Stimulated activated CD8-positive, alpha-beta memory T cell treated with anti-CD3 and anti-CD28 coated beads, Interleukin-15, amount 100 ng/mL, for 4 hours (primary cell): Measurements from ENCODE around the gene PACSIN1.
A peak's percentile ranks its signal among the peaks of the same experiment; 100 is the strongest.

Experiments used
- DNase-seq, 2 donors: peaks; one replicate each; pipeline ENCODE4 v3.0.0-alpha.2; 2020; ENCODE audit warnings: low read depth in 2 of 2

The PACSIN1 gene

DNA sequence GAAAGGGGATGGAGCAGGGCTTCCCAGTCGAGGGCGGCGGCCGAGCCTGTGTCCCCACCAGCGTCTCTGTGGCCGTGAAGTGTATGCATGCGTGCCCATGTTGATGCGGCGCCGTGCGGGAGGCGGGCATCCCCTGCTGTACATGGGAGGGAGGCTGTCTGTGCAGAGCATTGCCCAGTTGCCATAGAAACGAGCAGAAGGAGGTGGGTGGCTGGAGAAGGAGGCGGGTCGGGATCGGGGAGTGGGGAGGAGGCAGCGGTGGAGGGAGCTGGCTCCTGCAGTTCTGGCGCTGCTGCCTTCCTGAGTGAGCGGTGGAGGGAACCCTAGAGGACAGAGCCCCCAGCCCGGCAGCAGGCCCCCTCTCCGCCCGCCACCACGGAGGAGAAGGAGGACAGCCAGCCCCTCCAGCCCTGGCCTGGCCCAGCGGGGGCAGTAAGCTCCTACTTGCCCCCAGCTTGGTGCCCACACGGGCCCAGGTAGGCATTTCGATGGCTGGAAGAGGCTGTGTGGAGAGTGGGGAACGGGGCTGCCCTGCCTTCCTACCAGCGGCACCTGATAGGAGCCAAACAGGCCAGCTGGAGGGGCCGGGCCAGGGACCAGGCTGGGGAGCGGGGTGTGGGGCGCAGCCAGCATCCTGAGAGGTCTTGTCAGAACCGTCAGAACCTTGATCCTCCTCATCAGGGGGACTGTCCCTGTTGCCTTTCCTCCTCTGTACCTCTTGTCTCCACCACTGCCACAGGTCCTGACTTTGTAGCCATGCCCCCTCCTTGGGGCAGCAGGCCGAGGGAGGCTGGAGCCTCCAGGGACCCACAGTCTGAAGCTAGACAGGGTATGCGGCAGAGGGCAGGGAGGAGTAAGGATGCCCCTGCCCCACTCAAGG, 49.0 kb downstream of the PACSIN1 start:
- no peak for DNase-seq

DNA sequence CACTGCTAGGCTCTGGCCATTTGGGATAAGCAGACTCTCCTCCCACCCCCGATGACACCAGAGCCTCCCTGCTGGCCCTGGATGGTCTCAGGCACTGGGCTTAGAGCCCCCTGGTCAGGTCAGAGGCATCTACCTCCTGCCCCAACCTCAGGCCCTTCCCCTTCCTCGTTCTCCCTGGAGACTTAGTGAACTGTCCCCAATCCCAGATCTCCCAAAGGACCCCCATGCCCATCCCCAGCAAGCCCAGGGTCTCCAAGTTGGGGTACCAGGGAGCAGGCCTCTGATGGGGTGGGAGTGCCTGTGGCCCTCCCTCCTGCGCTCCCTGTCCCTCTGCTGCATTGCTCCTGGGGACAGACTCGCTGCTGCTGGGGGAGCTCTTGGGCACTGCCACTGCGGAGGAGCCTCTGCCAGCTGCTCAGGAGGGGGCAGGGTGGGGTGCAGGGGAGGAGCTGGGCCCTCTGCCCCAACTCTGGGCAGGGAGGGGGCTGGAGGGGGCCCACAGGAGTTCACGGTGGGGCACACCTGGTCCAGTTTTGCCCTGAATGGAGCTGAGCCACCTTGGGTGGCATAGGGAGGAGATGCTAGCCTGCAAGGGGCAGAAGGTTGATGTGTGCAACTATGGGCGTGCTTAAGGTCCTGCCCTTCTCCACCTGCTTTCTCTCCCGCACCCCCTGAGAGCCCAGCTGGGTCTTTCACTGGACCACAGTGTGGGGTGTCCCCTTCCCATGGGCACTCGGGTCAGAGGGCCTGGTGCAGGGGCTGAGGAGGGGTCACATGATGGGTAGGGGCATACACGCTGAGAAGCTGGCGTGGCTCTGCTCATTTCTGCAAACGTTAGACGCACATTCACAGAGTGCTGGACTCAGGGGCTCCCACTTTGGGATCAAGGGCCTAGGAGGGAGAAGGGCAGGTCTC, 49.9 kb downstream of the PACSIN1 start:
- no peak for DNase-seq

DNA sequence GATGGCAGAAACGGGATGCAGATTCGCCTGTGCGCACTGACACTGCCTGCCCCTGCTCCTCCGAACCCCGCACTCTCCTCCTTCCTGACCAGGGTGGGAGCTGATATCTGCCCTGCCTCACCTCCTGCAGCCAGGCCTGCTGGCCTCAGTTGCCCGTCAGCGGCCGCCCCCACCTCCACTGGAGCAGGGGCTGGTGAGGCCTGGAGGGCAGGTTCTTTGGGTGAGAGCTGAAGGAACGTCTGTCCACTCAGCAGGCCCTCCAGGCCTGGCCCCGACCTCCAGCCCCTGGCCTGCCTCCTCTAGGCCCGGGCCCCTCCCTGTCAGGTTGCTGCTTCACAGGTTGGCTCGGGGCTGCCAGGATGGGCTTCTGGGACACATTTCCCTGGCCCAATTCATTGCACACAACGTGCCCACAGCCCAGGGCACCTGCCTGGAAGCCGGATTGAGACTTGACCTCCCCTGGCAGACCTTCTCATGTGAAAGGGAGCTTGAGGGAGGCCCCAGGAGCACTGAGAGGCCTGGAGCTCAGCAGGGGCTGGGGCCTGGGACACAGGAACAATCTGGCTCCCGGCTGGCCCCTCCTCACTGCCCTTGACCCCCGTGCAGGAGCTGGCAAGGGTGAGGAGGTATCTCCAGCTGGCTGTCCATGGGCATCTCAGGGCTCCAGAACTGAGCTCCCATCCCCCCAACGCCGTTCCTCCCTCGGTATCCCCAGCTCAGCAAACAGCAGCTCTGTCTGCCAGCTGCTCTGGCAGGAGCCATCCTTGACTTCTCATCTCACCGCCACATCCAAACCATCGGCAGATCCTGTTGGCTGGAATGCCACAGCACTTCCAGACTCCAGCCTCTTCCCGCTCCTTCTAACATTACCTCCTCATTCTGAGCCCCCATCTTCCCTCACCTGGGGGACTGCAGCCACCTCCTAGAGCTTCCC, 50.8 kb downstream of the PACSIN1 start:
- DNase-seq: no peak

DNA sequence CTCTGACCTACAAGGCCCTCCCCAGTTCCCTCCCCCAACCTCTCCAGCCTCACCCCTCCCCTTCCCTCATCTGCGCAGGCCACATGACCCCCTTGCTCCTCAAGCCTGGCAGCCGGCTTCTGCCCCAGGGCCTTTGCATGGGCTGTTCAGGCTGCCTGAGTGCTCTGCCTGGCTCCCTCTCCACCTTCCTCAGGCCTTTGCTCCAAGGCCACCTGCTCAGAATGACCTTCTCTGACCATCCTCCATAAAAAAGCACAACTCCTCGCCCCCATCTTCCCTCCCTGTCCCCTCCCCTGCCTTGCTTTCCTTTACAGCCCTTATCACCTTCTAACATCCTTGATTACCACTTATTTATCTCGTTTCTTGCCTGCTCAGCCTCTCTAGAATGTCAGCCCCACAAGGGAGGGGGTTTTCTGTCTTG, 51.6 kb downstream of the PACSIN1 start:
- no peak for DNase-seq

DNA sequence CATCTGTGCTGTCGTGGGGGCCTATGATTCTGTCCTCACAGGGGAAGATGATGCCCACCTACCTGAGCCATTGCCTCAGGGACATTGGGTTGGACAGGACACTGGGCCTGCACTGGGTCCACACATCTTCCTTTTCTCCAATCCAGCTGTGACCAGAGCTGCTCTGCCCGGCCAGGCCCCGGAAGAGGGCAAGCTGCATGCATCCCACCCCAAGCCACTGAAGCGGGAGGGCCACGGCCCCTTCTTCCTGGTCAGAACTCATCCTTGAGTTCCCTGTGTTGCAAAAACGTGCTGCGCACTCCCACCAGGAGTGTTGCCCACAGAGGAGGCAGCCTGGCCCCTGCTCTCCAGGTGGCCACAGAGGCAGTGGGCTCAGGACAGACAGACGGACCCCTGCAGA, 52.1 kb downstream of the PACSIN1 start:
- DNase-seq: no peak

DNA sequence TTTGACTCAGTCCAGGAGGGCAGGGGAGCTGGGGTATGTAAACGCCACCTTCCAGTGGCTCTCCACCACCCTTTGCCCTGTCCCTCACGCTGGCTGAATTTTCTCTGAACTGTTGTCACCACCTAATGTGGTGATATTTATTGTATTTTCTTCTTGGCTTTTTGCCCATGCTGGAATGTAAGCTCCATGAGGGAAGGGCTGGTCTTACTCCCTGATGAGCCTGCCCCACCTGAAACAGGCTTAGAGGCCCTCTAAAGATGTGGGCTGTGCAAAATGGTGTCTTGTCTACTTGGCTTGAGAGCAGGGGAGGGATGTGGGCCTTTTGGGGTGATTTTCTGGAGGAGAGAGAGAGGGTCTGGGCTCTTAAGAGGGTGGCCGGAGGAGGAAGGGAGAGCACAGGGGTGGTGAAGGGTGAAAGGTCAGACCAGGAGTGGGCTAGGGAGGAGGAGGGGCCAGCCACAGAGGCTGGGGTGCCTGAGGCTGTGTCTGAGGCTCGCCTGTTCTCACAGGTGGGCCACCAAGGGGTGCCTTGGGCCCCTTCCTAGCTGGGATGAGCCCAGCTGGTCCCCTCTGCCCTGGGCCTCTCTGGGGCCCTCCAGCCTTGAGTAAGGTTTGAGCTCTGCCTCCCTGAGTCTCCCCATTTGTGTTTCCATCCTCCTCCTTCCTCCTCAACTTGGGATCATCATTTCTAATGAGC, 52.9 kb downstream of the PACSIN1 start:
- no peak for DNase-seq

DNA sequence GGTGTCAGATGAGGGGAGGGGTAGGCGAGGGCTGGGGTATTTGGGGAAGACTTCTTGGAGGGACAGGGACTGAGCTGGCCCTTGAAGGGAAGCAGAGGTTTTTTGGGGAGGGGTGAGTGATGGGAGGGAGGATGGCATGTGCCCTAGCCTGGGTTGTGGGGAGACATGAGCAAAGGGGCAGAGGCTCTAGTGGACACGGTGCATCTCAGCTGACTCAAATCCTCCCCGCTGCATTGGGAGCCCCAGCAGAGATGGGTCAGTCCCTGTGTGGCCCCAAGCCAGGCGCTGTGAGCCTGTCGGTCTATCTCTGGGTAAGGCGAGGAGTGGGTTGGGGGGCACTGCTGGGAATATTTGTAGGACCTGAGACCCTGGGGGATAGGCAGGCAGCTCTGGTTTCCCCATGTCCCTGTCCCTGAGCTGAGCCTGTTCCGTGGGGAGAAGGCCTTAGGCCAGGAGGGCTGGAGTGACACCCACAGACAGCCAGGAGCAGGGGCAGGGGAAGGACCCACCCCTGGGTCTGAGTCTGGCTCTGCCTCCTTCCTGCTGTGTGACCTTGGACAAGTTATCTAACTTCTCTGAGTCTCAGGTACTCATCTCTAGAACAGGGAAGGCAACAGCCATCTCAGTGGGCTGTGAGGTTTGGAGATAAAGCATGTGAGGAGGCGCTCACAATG, 54.2 kb downstream of the PACSIN1 start:
- no peak for DNase-seq

DNA sequence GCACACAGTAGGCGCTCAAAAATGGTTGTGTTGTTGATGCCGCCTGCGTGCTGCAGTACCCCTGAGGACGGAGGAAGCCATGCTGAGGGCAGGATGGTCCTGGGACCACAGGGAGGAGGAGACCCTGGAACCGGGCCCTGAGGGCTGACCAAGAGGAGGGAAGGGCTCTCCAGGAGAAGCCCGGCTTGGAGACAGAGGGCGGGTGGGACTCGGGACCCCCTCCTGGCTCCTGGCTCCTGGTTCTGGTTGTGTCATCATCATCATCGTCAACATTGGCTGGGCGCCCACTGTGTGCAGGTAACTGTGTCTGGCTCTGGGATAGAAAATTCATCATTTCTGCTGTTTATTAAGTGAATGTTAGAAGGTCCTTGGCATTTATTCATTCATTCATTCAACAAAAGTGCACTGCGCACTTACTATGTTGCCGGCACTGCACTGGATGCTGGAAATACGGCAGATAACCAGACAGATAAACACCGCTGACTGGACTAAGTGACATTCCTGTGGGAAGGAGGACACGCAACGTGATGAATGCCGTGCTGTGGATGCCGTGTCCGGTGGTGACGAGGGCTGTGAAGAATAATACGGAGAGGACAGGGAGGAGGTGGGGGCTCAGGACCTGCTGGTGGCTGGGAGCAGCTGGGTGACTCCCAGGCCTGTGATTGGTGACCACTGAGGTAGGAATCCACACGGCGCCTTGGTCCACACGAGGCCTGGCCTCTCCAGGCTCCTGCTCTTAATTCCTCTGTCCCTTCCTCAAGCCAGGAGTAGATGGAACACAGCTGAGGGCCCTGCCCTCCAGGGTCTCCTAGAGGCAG, 55.0 kb downstream of the PACSIN1 start:
- no peak for DNase-seq

DNA sequence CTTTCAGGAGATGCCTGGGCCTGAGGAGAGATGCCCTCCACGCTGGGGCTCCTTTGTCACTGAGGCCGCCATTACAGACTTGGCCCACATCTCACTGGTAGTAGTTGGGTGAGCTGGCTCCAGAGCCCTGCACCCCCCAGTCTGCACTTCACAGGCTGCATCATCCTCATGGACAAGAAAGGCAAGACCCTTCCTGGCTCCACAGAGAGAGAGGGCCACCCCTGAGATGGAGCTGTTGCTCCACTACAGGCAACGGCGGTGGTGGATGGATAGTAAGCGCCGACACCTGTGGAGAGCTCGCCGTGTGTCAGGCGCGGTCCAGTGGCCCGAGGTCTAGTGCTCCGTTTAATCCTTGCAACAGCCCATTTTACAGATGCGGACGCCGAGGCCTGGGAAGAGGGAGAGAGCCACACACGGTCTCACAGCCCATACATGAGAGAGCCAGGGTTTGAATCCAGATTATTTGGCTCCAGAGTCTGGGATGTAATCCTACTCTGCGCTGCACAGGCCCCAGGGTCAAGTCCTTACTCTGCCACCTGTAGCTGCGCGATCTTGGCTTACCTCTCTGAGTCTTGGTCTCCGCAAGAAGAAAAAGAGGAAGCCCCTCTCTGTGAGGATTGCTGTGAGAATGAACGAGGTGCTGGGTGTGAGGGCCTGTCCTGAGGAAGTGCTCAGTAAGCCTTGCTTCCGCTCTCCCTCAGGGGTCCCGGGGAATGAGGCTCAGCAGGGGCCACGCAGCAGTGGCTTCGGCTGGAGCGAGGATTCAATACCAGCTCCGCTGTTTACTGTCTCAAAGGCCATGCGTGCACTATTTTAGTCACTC, 55.8 kb downstream of the PACSIN1 start:
- DNase-seq: no peak

DNA sequence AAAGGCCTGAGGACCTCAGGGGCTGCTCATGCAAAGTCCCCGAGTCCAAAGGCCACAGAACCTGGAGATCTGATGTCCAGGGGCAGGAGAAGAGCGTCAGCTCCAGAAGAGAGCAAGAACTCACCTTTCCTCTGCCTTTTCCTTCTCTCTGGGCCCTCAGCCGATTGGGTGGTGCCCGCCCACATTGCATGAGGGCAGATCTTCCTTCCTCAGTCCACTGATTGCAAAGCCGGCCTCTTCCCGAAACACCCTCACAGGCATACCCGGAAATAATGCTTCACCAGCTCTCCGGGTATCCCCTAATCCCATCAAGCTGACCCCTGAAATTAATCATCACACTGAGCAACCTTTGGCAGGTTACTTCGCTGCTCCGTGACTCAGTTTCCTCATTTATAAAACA, 56.9 kb downstream of the PACSIN1 start:
- no peak for DNase-seq

DNA sequence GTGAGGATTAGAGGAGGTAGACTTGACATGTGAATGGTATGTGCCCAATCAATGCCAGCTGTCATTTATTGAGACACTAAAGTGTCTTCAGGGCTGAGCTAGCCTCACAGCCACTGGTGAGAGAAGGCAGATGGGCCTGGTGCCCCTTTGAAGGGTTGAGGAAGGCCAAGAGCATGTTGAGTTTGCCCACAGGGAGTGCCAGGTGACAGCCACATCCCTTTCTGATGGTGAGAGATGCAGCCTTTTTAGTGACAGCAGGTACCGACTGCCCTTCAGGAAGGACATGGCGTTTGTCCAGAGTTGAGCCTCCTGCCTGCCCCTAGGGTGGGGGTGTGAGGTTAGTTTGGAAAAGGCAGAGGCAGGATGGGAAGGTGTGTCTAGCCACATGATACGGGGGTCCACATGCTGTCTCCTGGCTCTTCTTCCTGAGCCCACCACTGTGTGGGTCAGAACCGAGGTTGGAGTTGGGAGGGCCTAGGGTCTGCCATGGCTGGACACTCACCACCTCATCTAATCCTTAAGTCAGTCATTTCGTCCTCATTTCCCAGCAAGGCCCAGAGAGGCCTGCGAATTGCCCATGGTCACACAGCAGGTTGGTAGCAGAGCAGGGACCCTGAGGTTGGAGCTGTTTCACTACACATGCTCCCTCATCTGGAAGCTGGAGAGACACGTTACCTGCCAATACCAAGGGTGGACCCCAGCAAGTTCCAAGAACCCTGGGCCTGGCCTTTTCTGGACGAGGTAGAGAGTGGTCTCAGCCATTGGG, 57.7 kb downstream of the PACSIN1 start:
- DNase-seq: no peak

DNA sequence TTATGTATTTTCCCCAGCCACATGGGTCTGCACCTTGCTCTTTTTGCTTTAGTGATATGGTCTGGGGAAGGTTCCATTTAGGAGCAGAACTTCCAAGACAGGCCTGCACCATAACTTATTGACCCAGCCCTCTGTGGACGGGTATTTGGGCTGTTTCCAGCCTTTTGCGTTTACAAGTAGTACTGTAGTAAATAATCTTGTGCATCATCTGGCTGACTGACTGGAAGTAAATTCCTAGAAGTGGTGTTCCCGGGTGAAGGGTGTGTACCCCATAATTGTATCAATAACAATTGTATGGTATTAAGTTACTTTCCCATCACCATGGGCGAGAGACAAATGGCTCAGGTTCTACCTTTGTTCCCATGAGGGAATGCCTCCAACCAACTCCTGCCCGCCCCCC, 58.6 kb downstream of the PACSIN1 start:
- DNase-seq: no peak

DNA sequence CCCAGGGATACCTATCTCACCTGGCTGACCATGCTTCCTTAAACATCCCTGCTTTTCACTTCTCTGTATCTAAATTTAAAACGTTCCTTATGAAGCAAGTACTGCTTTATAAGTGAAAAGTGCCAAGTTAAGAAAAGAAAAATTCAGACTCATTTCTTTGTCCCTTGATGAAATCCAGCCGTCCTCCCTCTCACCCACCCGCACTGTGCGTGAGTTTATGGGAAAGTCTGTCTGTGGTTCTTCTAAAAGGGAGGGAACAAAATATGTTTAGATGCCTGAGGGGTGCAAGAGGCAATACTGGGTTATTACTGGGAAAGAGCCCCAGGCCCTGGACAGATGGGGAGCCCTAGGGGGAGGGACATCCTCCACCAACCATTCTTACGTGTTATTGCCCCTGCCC, 59.1 kb downstream of the PACSIN1 start:
- no peak for DNase-seq

DNA sequence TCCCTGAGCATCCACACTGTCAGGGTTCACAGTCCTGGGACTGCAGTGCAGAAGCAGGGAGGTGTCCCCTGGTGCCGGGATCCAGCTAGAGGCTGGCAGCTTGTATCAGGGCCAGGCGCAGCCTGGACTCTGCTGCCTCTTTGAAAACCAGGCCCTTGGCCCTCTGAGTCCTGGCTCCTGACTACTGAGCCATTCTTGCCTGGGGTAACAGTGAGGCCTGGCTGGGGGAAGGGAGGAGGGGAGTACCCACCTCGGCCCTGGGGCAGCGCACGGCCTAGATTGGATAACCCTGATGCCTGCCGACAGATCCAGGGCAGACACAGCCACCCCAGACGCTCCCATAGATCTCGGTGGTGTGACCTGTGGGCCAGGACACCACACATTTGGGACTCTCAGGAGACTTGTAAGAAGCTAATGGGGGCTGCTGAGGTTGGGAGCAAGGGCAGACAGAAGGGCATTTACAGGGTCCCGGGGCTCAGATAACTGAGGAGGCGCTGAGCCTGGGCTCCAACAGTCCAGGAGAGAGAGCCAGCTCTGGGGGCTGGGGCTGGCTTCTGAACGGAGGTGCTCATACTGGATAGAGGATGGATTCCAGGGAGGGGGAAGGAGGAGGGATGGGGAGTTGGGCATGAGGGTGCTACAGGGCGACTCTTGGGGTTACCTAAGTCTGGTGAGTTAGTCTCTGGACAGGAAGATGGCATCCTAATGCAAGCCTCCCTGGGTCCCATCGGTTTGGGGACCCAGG, 59.7 kb downstream of the PACSIN1 start:
- no peak for DNase-seq

DNA sequence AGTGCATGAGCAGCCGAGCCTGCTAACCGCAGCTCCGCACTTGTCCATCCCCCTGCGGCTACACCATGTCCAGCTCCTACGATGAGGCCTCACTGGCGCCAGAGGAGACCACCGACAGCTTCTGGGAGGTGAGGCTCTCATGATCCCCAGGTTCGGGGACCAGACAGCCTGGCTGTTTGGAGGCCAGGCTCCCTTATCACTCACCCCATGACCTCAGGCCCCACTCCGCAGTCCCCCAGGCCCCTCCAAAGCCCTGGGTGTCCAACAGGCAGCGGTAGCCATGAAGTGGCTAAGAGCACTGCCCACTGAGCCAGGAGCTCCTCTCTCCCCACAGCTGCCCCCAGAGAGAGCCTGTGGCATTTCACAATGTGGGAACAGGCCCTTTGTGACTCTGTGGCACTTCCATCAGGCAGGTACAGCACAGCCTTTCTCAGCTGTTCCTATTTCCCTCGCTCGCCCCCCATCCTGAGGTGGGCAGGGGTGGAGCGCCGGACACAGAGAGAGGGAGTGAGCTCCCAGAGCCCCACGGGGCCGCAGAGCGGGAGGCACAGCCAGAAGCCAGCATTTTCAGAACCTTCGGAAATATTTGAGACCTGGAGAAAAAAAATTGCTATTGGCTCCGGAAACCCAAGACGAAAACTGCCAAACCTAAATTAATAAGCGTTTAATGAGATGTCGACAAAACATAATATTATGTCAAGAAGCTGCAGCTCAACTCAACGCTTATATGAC, 60.5 kb downstream of the PACSIN1 start:
- no peak for DNase-seq

DNA sequence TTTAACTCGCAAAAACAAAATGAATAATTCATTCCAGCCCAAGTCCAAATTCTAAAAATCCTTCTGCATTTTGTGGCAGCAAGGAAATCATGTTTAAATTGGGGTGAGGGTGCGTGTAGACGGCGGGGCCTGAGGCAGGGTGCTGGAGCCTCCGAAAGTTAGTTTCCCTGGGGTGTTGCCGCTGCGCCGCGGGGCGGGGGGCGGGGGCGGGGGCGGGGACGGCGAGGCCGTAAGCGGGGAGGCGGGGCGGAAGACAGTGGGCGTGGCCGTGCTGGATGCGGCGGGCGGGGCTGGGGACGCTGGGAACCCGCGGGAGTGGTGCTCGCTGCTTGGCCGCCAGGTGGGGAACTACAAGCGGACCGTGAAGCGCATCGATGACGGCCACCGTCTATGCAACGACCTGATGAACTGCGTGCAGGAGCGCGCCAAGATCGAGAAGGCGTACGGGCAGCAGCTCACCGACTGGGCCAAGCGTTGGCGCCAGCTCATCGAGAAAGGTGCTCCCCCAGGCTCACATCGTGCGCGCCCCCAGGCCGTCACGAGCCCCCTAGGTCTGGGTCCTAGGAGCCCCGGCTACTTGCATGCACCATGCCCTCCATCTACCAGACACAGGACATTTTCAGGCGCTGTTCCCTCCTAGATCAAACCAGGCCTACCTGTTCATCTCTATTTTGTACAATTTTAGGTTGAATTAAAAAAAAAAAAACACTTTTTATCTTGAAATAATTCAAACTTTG, 61.3 kb downstream of the PACSIN1 start:
- peak; percentile 89 to 92 for DNase-seq
